ENCODE results near the gene ARID4B.

Gene ARID4B

DNA sequence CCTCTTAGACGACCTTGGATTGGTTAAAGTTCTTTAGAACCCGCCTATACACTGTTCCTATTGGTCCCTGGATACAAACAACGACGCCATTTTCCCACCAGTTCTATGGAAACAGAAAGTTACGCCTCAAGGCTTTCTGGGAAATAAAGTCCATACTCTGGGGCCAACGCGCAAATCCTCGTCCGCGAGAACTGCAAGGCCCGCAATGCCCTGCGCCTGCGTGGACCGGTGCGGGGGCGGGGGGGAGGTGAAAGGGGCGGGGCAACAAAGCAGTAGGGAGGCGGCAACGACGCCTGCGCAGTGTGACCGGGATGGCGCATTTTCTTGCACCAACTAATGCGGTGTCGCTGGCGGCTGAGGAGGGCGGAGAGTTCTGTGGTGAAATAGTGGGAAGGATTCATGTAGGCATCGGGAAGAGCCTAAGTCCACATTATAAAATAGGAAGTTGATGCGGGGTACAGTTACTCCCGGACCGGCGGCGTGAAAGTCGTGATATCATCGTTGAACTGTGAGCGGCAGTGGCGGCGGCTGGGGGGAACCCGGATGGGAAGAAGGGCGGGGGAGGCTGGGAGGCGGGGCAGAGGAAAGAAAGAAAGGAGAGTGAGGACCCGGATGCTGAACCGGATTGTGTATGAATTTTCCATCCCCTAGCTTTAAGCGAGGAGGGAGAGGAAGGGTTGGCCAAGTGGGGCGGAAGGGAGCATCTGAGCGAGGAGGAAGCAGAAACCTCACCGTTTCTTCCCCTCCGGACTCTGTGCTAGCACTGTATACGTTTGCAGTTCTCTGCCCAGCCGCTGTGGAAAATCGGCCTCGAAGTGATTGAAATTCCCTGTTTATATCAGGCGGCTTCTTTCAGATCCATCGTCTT lies 526 bp upstream of the ARID4B start, which contains the start of gene GGPS1 (continued):
- TF ChIP-seq, protein P1, sequence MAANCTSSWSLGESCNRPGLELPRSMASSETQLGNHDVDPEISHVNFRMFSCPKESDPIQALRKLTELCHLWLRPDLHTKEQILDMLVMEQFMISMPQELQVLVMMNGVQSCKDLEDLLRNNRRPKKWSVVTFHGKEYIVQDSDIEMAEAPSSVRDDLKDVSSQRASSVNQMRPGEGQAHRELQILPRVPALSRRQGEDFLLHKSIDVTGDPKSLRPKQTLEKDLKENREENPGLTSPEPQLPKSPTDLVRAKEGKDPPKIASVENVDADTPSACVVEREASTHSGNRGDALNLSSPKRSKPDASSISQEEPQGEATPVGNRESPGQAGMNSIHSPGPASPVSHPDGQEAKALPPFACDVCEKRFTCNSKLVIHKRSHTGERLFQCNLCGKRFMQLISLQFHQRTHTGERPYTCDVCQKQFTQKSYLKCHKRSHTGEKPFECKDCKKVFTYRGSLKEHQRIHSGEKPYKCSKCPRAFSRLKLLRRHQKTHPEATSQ (tag by site-specific recombination; IDR thresholded peaks at IDR 0.05), result 0 out of 2 replicates have a peak, but pooled peaks have one; percentile 63
- TF ChIP-seq, protein P2, sequence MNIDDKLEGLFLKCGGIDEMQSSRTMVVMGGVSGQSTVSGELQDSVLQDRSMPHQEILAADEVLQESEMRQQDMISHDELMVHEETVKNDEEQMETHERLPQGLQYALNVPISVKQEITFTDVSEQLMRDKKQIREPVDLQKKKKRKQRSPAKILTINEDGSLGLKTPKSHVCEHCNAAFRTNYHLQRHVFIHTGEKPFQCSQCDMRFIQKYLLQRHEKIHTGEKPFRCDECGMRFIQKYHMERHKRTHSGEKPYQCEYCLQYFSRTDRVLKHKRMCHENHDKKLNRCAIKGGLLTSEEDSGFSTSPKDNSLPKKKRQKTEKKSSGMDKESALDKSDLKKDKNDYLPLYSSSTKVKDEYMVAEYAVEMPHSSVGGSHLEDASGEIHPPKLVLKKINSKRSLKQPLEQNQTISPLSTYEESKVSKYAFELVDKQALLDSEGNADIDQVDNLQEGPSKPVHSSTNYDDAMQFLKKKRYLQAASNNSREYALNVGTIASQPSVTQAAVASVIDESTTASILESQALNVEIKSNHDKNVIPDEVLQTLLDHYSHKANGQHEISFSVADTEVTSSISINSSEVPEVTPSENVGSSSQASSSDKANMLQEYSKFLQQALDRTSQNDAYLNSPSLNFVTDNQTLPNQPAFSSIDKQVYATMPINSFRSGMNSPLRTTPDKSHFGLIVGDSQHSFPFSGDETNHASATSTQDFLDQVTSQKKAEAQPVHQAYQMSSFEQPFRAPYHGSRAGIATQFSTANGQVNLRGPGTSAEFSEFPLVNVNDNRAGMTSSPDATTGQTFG (tag by site-specific recombination; IDR thresholded peaks at IDR 0.05; ENCODE audit: borderline replicate concordance), result no peak
- TF ChIP-seq RBAK (tag by site-specific recombination; IDR thresholded peaks at IDR 0.05) (no peak), ZFP3 (tag by site-specific recombination; IDR thresholded peaks at IDR 0.05; ENCODE audit: low read depth) (no peak), ZNF561 (tag by site-specific recombination; IDR thresholded peaks at IDR 0.05; ENCODE audit: borderline replicate concordance) (peak; percentile 93), ZNF214 (tag by site-specific recombination; IDR thresholded peaks at IDR 0.05; ENCODE audit: borderline replicate concordance) (no peak), ZNF707 (tag by site-specific recombination; IDR thresholded peaks at IDR 0.05) (no peak), ZNF211 (tag by site-specific recombination; IDR thresholded peaks at IDR 0.05; ENCODE audit: low read depth) (no peak), ZNF266 (tag by site-specific recombination; IDR thresholded peaks at IDR 0.05; ENCODE audit: low read depth) (no peak), ZNF19 (tag by site-specific recombination; IDR thresholded peaks at IDR 0.05; ENCODE audit: low read depth) (no peak), ZNF785 (tag by site-specific recombination; IDR thresholded peaks at IDR 0.05) (peak; percentile 36; the same call in 1 of the 2 replicates), ZNF37A (tag by site-specific recombination; IDR thresholded peaks at IDR 0.05) (peak; percentile 78; the same call in 1 of the 2 replicates), ZNF623 (tag by site-specific recombination; IDR thresholded peaks at IDR 0.05) (peak; percentile 32; the same call in 1 of the 2 replicates), HOXA7 (CRISPR knock-in tag; IDR thresholded peaks at IDR 0.05; ENCODE audit: borderline replicate concordance) (no peak), ZNF202 (tag by site-specific recombination; IDR thresholded peaks at IDR 0.05; ENCODE audit: borderline replicate concordance) (no peak), REPIN1 (tag by site-specific recombination; IDR thresholded peaks at IDR 0.05; ENCODE audit: low read depth) (peak; percentile 78; the same call in 1 of the 2 replicates), ZNF768 (tag by site-specific recombination; IDR thresholded peaks at IDR 0.05) (no peak), SCRT2 (tag by site-specific recombination; IDR thresholded peaks at IDR 0.05) (no peak), ZNF830 (tag by site-specific recombination; IDR thresholded peaks at IDR 0.05; ENCODE audit: low read depth) (no peak), ZNF555 (tag by site-specific recombination; conservative IDR thresholded peaks at IDR 0.05) (no peak), ZBTB20 (tag by site-specific recombination; IDR thresholded peaks at IDR 0.05) (peak; percentile 99), ZNF394 (tag by site-specific recombination; IDR thresholded peaks at IDR 0.05; ENCODE audit: borderline replicate concordance) (peak; percentile 99), HOXC10 (CRISPR knock-in tag; IDR thresholded peaks at IDR 0.05) (no peak), GLIS1 (tag by site-specific recombination; IDR thresholded peaks at IDR 0.05) (peak; percentile 26), KLF8 (tag by site-specific recombination; IDR thresholded peaks at IDR 0.05) (peak; percentile 96), ZNF501 (tag by site-specific recombination; IDR thresholded peaks at IDR 0.05) (peak; percentile 99), ZNF549 (tag by site-specific recombination; IDR thresholded peaks at IDR 0.05) (no peak)
- TF ChIP-seq, protein P3, sequence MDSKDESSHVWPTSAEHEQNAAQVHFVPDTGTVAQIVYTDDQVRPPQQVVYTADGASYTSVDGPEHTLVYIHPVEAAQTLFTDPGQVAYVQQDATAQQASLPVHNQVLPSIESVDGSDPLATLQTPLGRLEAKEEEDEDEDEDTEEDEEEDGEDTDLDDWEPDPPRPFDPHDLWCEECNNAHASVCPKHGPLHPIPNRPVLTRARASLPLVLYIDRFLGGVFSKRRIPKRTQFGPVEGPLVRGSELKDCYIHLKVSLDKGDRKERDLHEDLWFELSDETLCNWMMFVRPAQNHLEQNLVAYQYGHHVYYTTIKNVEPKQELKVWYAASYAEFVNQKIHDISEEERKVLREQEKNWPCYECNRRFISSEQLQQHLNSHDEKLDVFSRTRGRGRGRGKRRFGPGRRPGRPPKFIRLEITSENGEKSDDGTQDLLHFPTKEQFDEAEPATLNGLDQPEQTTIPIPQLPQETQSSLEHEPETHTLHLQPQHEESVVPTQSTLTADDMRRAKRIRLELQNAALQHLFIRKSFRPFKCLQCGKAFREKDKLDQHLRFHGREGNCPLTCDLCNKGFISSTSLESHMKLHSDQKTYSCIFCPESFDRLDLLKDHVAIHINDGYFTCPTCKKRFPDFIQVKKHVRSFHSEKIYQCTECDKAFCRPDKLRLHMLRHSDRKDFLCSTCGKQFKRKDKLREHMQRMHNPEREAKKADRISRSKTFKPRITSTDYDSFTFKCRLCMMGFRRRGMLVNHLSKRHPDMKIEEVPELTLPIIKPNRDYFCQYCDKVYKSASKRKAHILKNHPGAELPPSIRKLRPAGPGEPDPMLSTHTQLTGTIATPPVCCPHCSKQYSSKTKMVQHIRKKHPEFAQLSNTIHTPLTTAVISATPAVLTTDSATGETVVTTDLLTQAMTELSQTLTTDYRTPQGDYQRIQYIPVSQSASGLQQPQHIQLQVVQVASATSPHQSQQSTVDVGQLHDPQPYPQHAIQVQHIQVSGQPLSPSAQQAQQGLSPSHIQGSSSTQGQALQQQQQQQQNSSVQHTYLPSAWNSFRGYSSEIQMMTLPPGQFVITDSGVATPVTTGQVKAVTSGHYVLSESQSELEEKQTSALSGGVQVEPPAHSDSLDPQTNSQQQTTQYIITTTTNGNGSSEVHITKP (tag by site-specific recombination; IDR thresholded peaks at IDR 0.05), result peak; percentile 98
- TF ChIP-seq, protein P4, sequence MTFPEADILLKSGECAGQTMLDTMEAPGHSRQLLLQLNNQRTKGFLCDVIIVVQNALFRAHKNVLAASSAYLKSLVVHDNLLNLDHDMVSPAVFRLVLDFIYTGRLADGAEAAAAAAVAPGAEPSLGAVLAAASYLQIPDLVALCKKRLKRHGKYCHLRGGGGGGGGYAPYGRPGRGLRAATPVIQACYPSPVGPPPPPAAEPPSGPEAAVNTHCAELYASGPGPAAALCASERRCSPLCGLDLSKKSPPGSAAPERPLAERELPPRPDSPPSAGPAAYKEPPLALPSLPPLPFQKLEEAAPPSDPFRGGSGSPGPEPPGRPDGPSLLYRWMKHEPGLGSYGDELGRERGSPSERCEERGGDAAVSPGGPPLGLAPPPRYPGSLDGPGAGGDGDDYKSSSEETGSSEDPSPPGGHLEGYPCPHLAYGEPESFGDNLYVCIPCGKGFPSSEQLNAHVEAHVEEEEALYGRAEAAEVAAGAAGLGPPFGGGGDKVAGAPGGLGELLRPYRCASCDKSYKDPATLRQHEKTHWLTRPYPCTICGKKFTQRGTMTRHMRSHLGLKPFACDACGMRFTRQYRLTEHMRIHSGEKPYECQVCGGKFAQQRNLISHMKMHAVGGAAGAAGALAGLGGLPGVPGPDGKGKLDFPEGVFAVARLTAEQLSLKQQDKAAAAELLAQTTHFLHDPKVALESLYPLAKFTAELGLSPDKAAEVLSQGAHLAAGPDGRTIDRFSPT (tag by site-specific recombination; IDR thresholded peaks at IDR 0.05), result no peak; the same call in 1 of the 2 replicates
